ENCODE data around the gene OGDH. TPM values are rescaled to one million over a fixed set of nuclear protein-coding genes. Genes with fewer than 3 reads are reported as not detected.

The OGDH gene
- total and polyA plus RNA-seq, 2 of the 4 experiments (the other 2 are of a cell fraction): 47.4 to 56.5 TPM

DNA sequence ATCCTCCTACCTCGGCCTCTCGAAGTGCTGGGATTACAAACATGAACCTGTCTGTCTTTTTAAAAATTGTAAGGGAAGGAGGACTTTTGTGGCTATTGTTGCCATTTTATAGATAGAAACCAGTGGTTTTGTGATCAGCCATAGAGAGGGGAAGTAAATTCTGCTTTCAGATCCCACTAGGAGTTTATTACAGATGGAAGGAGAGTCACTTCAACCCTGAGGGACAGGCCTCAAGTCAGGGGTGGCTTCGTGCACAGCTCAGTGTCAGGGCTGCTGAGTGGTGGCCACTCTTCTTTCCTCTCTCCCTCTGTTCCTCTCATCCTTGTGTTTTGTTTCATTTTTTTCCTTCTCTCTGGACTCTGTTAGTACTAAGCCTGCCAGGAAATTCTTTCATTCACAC, 60.8 kb downstream of the OGDH start:
- no CpG with 5 or more reads among the region's 3 CpGs for WGBS, 2 experiments (ENCODE audit: extremely low coverage in 2 of 2, insufficient read length in 1 of 2)
- no peak for TF ChIP-seq NFE2L2 (IDR thresholded peaks at IDR 0.05; ENCODE audit: low read depth, low read length)
- no peak for TF ChIP-seq FOS (IDR thresholded peaks at IDR 0.05; ENCODE audit: low read depth, low read length)
- TF ChIP-seq RAD21 (IDR thresholded peaks at IDR 0.05; ENCODE audit: low read length): no peak
- TF ChIP-seq CEBPB (IDR thresholded peaks at IDR 0.05; ENCODE audit: low read depth, low read length): no peak
- no peak for TF ChIP-seq SMC3 (IDR thresholded peaks at IDR 0.05; ENCODE audit: low read depth, low read length)
- TF ChIP-seq, protein P1, sequence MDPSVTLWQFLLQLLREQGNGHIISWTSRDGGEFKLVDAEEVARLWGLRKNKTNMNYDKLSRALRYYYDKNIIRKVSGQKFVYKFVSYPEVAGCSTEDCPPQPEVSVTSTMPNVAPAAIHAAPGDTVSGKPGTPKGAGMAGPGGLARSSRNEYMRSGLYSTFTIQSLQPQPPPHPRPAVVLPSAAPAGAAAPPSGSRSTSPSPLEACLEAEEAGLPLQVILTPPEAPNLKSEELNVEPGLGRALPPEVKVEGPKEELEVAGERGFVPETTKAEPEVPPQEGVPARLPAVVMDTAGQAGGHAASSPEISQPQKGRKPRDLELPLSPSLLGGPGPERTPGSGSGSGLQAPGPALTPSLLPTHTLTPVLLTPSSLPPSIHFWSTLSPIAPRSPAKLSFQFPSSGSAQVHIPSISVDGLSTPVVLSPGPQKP (IDR thresholded peaks at IDR 0.05; ENCODE audit: borderline replicate concordance, low read depth, low read length): no peak
- H3K4me1 ChIP-seq (ENCODE audit: control insufficient read depth, insufficient read depth, low read length): no peaks in the 10 kb centered on the region
- H3K56ac ChIP-seq (ENCODE audit: extremely low read depth, insufficient read depth, low read length): no peak overlapping the region
- H3K18ac ChIP-seq (ENCODE audit: low read depth, low read length): no peak overlapping the region
- H4K5ac ChIP-seq (ENCODE audit: low read depth, low read length): no peak overlapping the region
- no peak overlapping the region for H3K14ac ChIP-seq (replicated peaks; ENCODE audit: low read depth, low read length)
- H3K9ac ChIP-seq (ENCODE audit: low read depth, low read length): no peak overlapping the region
- no peak overlapping the region for H3K4me2 ChIP-seq (ENCODE audit: low read depth, low read length)
- peaks cover 13 to 23% of the 10 kb centered on the region in 2 experiments for H3K79me1 ChIP-seq (ENCODE audit: low read depth in 1 of 2, low read length in 2 of 2)
- no peak overlapping the region for H3K27ac ChIP-seq (ENCODE audit: insufficient read depth, low read length)
- BruUV-seq (replicated peaks): no TSS peak
- H3K4ac ChIP-seq (ENCODE audit: low read depth, low read length): no peak overlapping the region
- intact Hi-C loops (cut with micrococcal nuclease): no loop called here
- H2BK20ac ChIP-seq (ENCODE audit: low read depth, low read length): no peak overlapping the region
- H4K20me1 ChIP-seq (ENCODE audit: insufficient read depth, low read length): no peaks in the 10 kb centered on the region
- H3K27me3 ChIP-seq (ENCODE audit: control insufficient read depth, insufficient read depth, low read length): no peaks in the 10 kb centered on the region
- no peak overlapping the region for H4K8ac ChIP-seq (ENCODE audit: low read depth in 2 of 2, low read length in 2 of 2)
- in situ Hi-C loops (cut with MboI; ENCODE audit: low sequenced_read_pairs): no loop called here
- ChIA-PET POLR2A (ENCODE audit: unreplicated experiment) (no interaction called here), CTCF (no interaction called here)
- no peak overlapping the region for H2BK120ac ChIP-seq (ENCODE audit: low read depth, low read length)
- DNase-seq (no peak), ATAC-seq (ENCODE audit: low read depth) (no peak)
- H2BK15ac ChIP-seq (ENCODE audit: low read depth, low read length): no peak overlapping the region
- H4K91ac ChIP-seq (ENCODE audit: insufficient read depth, low read depth, low read length): no peak overlapping the region
- H3K36me3 ChIP-seq (ENCODE audit: control insufficient read depth, insufficient read depth, low read length): peaks cover 6% of the 10 kb centered on the region
- dilution Hi-C loops (cut with HindIII; ENCODE audit: low sequenced_read_pairs, unreplicated experiment): no loop called here
- no peak overlapping the region for H2AFZ ChIP-seq (replicated peaks; ENCODE audit: low read length, poor library complexity)
- H3K23ac ChIP-seq (ENCODE audit: low read depth, low read length): no peak overlapping the region
- H3K9me3 ChIP-seq (ENCODE audit: control insufficient read depth, insufficient read depth, low read length): no peaks in the 10 kb centered on the region
- H2BK5ac ChIP-seq (ENCODE audit: low read depth, low read length, poor library complexity, severe bottlenecking): no peak overlapping the region
- H2AK9ac ChIP-seq (replicated peaks; ENCODE audit: low read depth, low read length, poor library complexity): no peak overlapping the region
- no peak overlapping the region for H2AK5ac ChIP-seq (ENCODE audit: low read depth, low read length)
- H3K4me3 ChIP-seq (ENCODE audit: insufficient read depth, low read depth, low read length): no peak overlapping the region
- H3K9me1 ChIP-seq (ENCODE audit: insufficient read depth, low read length): peaks cover 15% of the 10 kb centered on the region

Data from IMR-90 (cell line).